K562 (cell line): Measurements from ENCODE around the gene IFITM2. TPM values are rescaled to one million over a fixed set of nuclear protein-coding genes. Genes with fewer than 3 reads are reported as not detected.

Source experiments
- ATAC-seq: fragments of 200-7000 bp; cut with Tn5 transposase; 3 replicates; pipeline ENCODE4 v1.9.1; 2020; ENCODE audit warnings: moderate library complexity
- BruUV-seq: library from RNA; stranded (reverse); fragments of 400-500 nt; replicated peaks from 2 replicates; lab custom pipeline; 2021; lab: Mats Ljungman, UMichigan
- CTCF ChIA-PET: fragments of 300-600 bp; formaldehyde crosslinking; extraction: SDS; loops from one replicate; lab custom pipeline; 2021; ENCODE audit warnings: low intra/inter-chr PET ratio; lab: Yijun Ruan, JAX
- POLR2A ChIA-PET: fragments of 300-600, 350-650 bp; sonication (Branson Sonifier 250); formaldehyde crosslinking; extraction: SDS; loops from one replicate; lab custom pipeline; 2021; ENCODE audit warnings: antibody characterized with exemption, inconsistent platforms; lab: Yijun Ruan, JAX
- DNase-seq, 4 experiments: peaks; one replicate each; pipeline versions ENCODE4 v3.0.0 to v3.0.0-alpha.2; 2011 to 2018; ENCODE audit warnings: low spot score in 3 of 4, mixed read lengths in 3 of 4; ENCODE audit errors: extremely low read depth in 1 of 4
- FAIRE-seq: peaks from 2 replicates; lab custom pipeline; 2011; peaks lifted over from hg19 to GRCh38; lab: Jason Lieb, UNC
- H2AFZ ChIP-seq: 2 replicates; pipeline ENCODE4 v1.6.0; 2011; ENCODE audit warnings: low read depth, low read length, control low read depth, inconsistent platforms
- H3K27ac ChIP-seq: fragments of 200-600 bp; 3 replicates; pipeline ENCODE4 v1.8.0; 2011; ENCODE audit warnings: low read depth, mild to moderate bottlenecking, control low read depth, inconsistent platforms, low read length, moderate library complexity, mixed read lengths; ENCODE audit errors: extremely low read depth
- H3K27me3 ChIP-seq, 2 experiments: fragments of 300-600 bp in 1 of 2; 2 replicates in 1 of 2; 3 replicates in 1 of 2; pipeline versions ENCODE4 v1.6.0 to v1.8.0; 2011; ENCODE audit warnings: inconsistent platforms in 2 of 2, low read length in 2 of 2, mild to moderate bottlenecking in 1 of 2, mixed read lengths in 1 of 2, moderate library complexity in 1 of 2; ENCODE audit not compliant: control insufficient read depth in 2 of 2, insufficient read depth in 2 of 2
- H3K36me3 ChIP-seq: fragments of 300-600 bp; 3 replicates; pipeline ENCODE4 v1.8.0; 2011; ENCODE audit warnings: mild to moderate bottlenecking, low read length, inconsistent platforms; ENCODE audit not compliant: control insufficient read depth, insufficient read depth
- H3K4me1 ChIP-seq, 2 experiments: fragments of 200-600 bp in 1 of 2; replicated peaks in 1 of 2; 2 replicates in 1 of 2; 3 replicates in 1 of 2; pipeline versions ENCODE4 v1.5.1 to v1.8.0; 2011; ENCODE audit warnings: inconsistent platforms in 2 of 2, low read length in 2 of 2, mild to moderate bottlenecking in 1 of 2, mixed read lengths in 1 of 2, moderate library complexity in 1 of 2; ENCODE audit not compliant: control insufficient read depth in 2 of 2, insufficient read depth in 2 of 2
- H3K4me2 ChIP-seq: 2 replicates; pipeline ENCODE4 v1.6.1; 2011; ENCODE audit warnings: low read length, control low read depth, inconsistent platforms, mixed read lengths; ENCODE audit not compliant: insufficient read depth
- H3K4me3 ChIP-seq: fragments of 200-600 bp; sonication (generic), shearing (Covaris generic); 2 replicates; pipeline ENCODE4 v1.5.1; 2016; ENCODE audit warnings: control low read depth, inconsistent platforms
- H3K79me2 ChIP-seq: fragments of 200-600 bp; 3 replicates; pipeline ENCODE4 v1.8.0; 2011; ENCODE audit warnings: low read length, inconsistent platforms; ENCODE audit not compliant: control insufficient read depth, insufficient read depth
- H3K9ac ChIP-seq, 2 experiments: 2 replicates each; pipeline versions ENCODE4 v1.6.0 to v1.6.1; 2011; ENCODE audit warnings: low read depth in 2 of 2, low read length in 2 of 2, control low read depth in 1 of 2, inconsistent platforms in 1 of 2, mild to moderate bottlenecking in 1 of 2, mixed read lengths in 1 of 2; ENCODE audit not compliant: insufficient read depth in 1 of 2
- H3K9me1 ChIP-seq: one replicate; pipeline ENCODE4 v1.6.0; 2011; ENCODE audit warnings: inconsistent platforms, mild to moderate bottlenecking, low read length, moderate library complexity; ENCODE audit not compliant: control insufficient read depth, insufficient read depth
- H3K9me3 ChIP-seq: replicated peaks from 2 replicates; pipeline ENCODE4 v1.5.1; 2011; ENCODE audit warnings: low read depth, low read length, inconsistent platforms; ENCODE audit not compliant: control insufficient read depth, insufficient read depth
- H4K20me1 ChIP-seq: replicated peaks from 2 replicates; pipeline ENCODE4 v1.6.1; 2011; ENCODE audit warnings: low read length, inconsistent platforms, mixed read lengths; ENCODE audit not compliant: control insufficient read depth, insufficient read depth
- DNMT1 ChIP-seq: fragments of 450-650 bp; IDR thresholded peaks from 2 replicates; pipeline ENCODE4 v1.6.1; 2016; ENCODE audit warnings: antibody characterized with exemption, mild to moderate bottlenecking
- DPF2 ChIP-seq: fragments of 450-650 bp; IDR thresholded peaks from 2 replicates; pipeline ENCODE4 v1.6.1; 2016
- EGR1 ChIP-seq: fragments of 450-650 bp; conservative IDR thresholded peaks from 2 replicates; pipeline ENCODE4 v1.6.1; 2017; ENCODE audit warnings: mild to moderate bottlenecking
- KAT8 ChIP-seq: fragments of 450-650 bp; IDR thresholded peaks from 2 replicates; pipeline ENCODE4 v1.6.1; 2016; ENCODE audit warnings: low read depth, mild to moderate bottlenecking
- KDM2B ChIP-seq: fragments of 250-450 bp; sonication (Bioruptor Pico); IDR thresholded peaks from 2 replicates; pipeline ENCODE4 v1.8.0; 2021; ENCODE audit warnings: mild to moderate bottlenecking, moderate library complexity
- LARP7 ChIP-seq: fragments of 450-650 bp; IDR thresholded peaks from 2 replicates; pipeline ENCODE4 v1.6.1; 2016
- MAFG ChIP-seq: fragments of 450-650 bp; conservative IDR thresholded peaks from 2 replicates; pipeline ENCODE4 v1.6.1; 2016; ENCODE audit warnings: missing genetic modification characterization, missing compliant biosample characterization
- MBD2 ChIP-seq: sonication (generic); IDR thresholded peaks from 2 replicates; pipeline ENCODE4 v1.6.1; 2016; ENCODE audit warnings: low read depth, borderline replicate concordance
- MYBL2 ChIP-seq, 2 experiments: fragments of 450-650 bp in 1 of 2; sonication (generic) in 1 of 2; formaldehyde crosslinking in 1 of 2; IDR thresholded peaks; 2 replicates each; pipeline versions ENCODE4 v1.6.1 to v1.8.1; 2017 to 2022; ENCODE audit warnings: borderline replicate concordance in 1 of 2, inconsistent platforms in 1 of 2, low read depth in 1 of 2, mild to moderate bottlenecking in 1 of 2, missing genetic modification reagents in 1 of 2, moderate library complexity in 1 of 2
- NR2C2 ChIP-seq, 2 experiments: fragments of 200-800 bp in 1 of 2; sonication (Bioruptor generic) in 1 of 2; sonication (generic) in 1 of 2; formaldehyde crosslinking in 1 of 2; IDR thresholded peaks; 2 replicates each; pipeline versions ENCODE4 v1.6.1 to v1.8.0; 2016 to 2022; ENCODE audit warnings: mild to moderate bottlenecking in 1 of 2, missing compliant biosample characterization in 1 of 2, missing genetic modification characterization in 1 of 2, missing genetic modification reagents in 1 of 2
- RNF2 ChIP-seq: sonication (generic); IDR thresholded peaks from 2 replicates; pipeline ENCODE4 v1.6.1; 2016
- SOX6 ChIP-seq: fragments of 450-650 bp; IDR thresholded peaks from 2 replicates; pipeline ENCODE4 v1.6.1; 2014; ENCODE audit warnings: mild to moderate bottlenecking
- TEAD1 ChIP-seq, 2 experiments: fragments of 450-650 bp in 1 of 2; sonication (generic) in 1 of 2; formaldehyde crosslinking; IDR thresholded peaks; 2 replicates each; pipeline versions ENCODE4 v1.4.0 to v1.8.0; 2020 to 2022; ENCODE audit warnings: mild to moderate bottlenecking in 2 of 2, missing genetic modification reagents in 1 of 2
- ZEB2 ChIP-seq: fragments of 450-650 bp; IDR thresholded peaks from 2 replicates; pipeline ENCODE4 v1.6.1; 2016
- ZNF140 ChIP-seq: fragments of 250-450 bp; sonication (Bioruptor Pico); IDR thresholded peaks from 2 replicates; pipeline ENCODE4 v1.8.0; 2021; ENCODE audit warnings: moderate library complexity, mild to moderate bottlenecking, inconsistent platforms
- ZNF274 ChIP-seq: IDR thresholded peaks from 2 replicates; pipeline ENCODE4 v1.6.1; 2011; ENCODE audit warnings: low read depth, mild to moderate bottlenecking, low read length, moderate library complexity, borderline replicate concordance
- WGBS: fragments of 100-300 bp; shearing (Covaris generic); methylation state at CpG from one replicate; pipeline ENCODE4 v1.1.6; 2016; ENCODE audit warnings: low coverage, mixed read lengths; ENCODE audit not compliant: insufficient coverage; ENCODE audit errors: missing lambda C conversion rate; 5-methylcytosine and 5-hydroxymethylcytosine counted together
- in situ Hi-C: fragments of 300-500 bp; cut with MboI; formaldehyde crosslinking; loops from 4 replicates; pipeline ENCODE4 v1.15.0; 2018; ENCODE audit warnings: inconsistent platforms, mixed read lengths
- intact Hi-C: fragments of 100-400 bp; cut with micrococcal nuclease; formaldehyde crosslinking; loops from 2 replicates; pipeline ENCODE4 v1.14.2; 2022
- polyA plus RNA-seq, 8 experiments: library from polyadenylated mRNA; depleted of rRNA in 4 of 8; stranded (reverse) in 5 of 8; unstranded in 3 of 8; fragments of >200 nt; fragmentation: Nextera tagmentation in 2 of 8; fragmentation: Illumina TruSeq in 1 of 8; extraction: Ambion mirVana in 2 of 8; extraction: Trizol in 1 of 8; gene quantifications; 2 replicates each; pipeline versions ENCODE4 v1.2.1 to v1.2.3, GENCODE V29; 2011 to 2014; ENCODE audit warnings: inconsistent platforms in 1 of 8, missing spikeins in 1 of 8
- total RNA-seq, 7 experiments: library from RNA; depleted of rRNA in 6 of 7; stranded (reverse); fragments of >200 nt in 6 of 7; fragmentation: Illumina TruSeq in 2 of 7; extraction: Trizol in 2 of 7; gene quantifications; 2 replicates each; pipeline versions ENCODE4 v1.2.1 to v1.2.3, GENCODE V29; 2011 to 2021; ENCODE audit warnings: low replicate concordance in 1 of 7
- TF ChIP-seq, protein P1 (sequence below): sonication (generic); formaldehyde crosslinking; IDR thresholded peaks from 2 replicates; pipeline ENCODE4 v1.8.0; 2022; ENCODE audit warnings: missing genetic modification reagents, mild to moderate bottlenecking, borderline replicate concordance
- TF ChIP-seq, protein P2 (sequence below): fragments of 250-450 bp; sonication (Bioruptor Pico); IDR thresholded peaks from 2 replicates; pipeline ENCODE4 v1.5.0; 2022; ENCODE audit warnings: mild to moderate bottlenecking

IFITM2 gene
- total and polyA plus RNA-seq, 9 of the 15 experiments (the other 6 are each of a cell fraction or from before 2014, with no cell fraction given): 52.8 to 4,872 (median 356) TPM

DNA sequence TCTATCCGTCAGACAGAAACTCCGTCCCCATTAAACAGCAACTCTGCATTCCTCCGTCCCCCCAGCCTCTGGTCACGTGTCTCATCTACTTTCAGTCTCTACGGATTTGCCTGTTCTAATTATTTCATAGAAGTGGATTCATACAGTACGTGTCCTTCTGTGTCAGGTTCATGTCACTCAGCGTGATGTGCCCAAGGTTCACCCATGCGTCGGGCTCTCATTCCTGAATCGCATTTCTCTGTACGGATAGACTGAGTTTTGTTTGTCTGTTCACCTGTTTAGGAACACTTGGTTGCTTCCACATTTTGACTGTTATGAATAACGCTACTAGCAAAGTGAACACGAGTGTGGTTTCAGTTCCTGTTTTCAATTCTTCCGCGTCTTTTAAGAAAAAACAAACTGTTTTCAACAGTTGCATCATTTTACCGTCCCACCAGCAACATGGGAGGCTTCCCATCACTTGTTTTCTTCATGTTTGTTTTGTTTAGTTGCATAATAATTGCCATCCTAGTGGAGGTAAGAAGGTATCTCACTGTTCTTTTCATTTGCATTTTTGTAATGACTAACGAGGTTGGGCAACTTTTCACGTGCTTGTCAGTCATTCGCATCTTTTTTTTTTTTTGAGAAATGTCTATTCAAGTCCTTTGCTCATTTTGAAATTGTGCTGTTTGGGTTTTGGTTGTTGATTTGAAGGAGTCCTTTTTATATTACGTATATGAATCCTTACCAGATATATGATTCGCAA, 38.3 kb upstream of the IFITM2 start:
- ChIA-PET POLR2A (interaction anchor here (1.0 to 3.4 kb wide), 6 partner anchors 8 to 63 kb away, joined by 3 to 14 read pairs (median 6); partner anchors contain the start of genes BET1L, NLRP6 and RIC8A), CTCF (interaction anchor here (0.7 kb wide), 2 partner anchors 50 to 123 kb away, joined by 3 to 4 read pairs; no protein-coding TSS in a partner anchor)
- Histone ChIP-seq H3K9ac (peak overlapping the region; percentile 18 to 84; a peak in 3 of 4 replicates), H3K27ac (peak overlapping the region; percentile 93), H3K27me3 (no peaks in the 10 kb centered on the region), H2AFZ (peak overlapping the region; percentile 95), H3K4me1 (peaks cover 19 to 34% of the 10 kb centered on the region in 2 experiments; a peak in 4 of 5 replicates), H3K9me1 (no peaks in the 10 kb centered on the region), H3K36me3 (no peaks in the 10 kb centered on the region), H3K4me2 (peak overlapping the region; percentile 94), H3K79me2 (peaks cover 10% of the 10 kb centered on the region; the same call in 1 of the 3 replicates), H3K4me3 (peak overlapping the region; percentile 43), H4K20me1 (no peaks in the 10 kb centered on the region), H3K9me3 (peaks cover 8% of the 10 kb centered on the region)
- 8% methylated on average over 21 of the region's 21 CpGs for WGBS
- FAIRE-seq (no peak), ATAC-seq (peak; percentile 52), DNase-seq (peak in 2 of 4 experiments; percentile 38 to 67)
- intact Hi-C loops (loop anchor here (5.0 kb wide), 2 partner anchors 43 to 83 kb away; partner anchors contain the start of gene IFITM1), in situ Hi-C loops (no loop called here)
- TSS peak; percentile 56 for BruUV-seq
- TF ChIP-seq EGR1 (no peak), SOX6 (peak; percentile 88), MYBL2 (IDR thresholded peaks at IDR 0.05; ENCODE audit: low read depth) (peak; percentile 71), MYBL2 (CRISPR knock-in tag; IDR thresholded peaks at IDR 0.05; ENCODE audit: borderline replicate concordance) (no peak), RNF2 (no peak), KDM2B (CRISPR knock-in tag) (no peak), DPF2 (peak; percentile 57; the same call in 1 of the 2 replicates), MAFG (tag) (0 out of 2 replicates have a peak, but pooled peaks have one; percentile 2), ZNF140 (no peak), TEAD1 (CRISPR knock-in tag; IDR thresholded peaks at IDR 0.05) (0 out of 4 replicates have a peak, but pooled peaks of 1 of the 2 experiments have one; percentile 50), DNMT1 (0 out of 2 replicates have a peak, but pooled peaks have one; percentile 63), ZNF274 (no peak), KAT8 (no peak), LARP7 (no peak), NR2C2 (CRISPR knock-in tag; IDR thresholded peaks at IDR 0.05) (no peak), NR2C2 (tag; IDR thresholded peaks at IDR 0.05) (peak; percentile 68), MBD2 (0 out of 2 replicates have a peak, but pooled peaks have one; percentile 20), ZEB2 (peak; percentile 72)
- TF ChIP-seq, protein P1, sequence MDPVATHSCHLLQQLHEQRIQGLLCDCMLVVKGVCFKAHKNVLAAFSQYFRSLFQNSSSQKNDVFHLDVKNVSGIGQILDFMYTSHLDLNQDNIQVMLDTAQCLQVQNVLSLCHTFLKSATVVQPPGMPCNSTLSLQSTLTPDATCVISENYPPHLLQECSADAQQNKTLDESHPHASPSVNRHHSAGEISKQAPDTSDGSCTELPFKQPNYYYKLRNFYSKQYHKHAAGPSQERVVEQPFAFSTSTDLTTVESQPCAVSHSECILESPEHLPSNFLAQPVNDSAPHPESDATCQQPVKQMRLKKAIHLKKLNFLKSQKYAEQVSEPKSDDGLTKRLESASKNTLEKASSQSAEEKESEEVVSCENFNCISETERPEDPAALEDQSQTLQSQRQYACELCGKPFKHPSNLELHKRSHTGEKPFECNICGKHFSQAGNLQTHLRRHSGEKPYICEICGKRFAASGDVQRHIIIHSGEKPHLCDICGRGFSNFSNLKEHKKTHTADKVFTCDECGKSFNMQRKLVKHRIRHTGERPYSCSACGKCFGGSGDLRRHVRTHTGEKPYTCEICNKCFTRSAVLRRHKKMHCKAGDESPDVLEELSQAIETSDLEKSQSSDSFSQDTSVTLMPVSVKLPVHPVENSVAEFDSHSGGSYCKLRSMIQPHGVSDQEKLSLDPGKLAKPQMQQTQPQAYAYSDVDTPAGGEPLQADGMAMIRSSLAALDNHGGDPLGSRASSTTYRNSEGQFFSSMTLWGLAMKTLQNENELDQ (CRISPR knock-in tag): no peak
- TF ChIP-seq, protein P2, sequence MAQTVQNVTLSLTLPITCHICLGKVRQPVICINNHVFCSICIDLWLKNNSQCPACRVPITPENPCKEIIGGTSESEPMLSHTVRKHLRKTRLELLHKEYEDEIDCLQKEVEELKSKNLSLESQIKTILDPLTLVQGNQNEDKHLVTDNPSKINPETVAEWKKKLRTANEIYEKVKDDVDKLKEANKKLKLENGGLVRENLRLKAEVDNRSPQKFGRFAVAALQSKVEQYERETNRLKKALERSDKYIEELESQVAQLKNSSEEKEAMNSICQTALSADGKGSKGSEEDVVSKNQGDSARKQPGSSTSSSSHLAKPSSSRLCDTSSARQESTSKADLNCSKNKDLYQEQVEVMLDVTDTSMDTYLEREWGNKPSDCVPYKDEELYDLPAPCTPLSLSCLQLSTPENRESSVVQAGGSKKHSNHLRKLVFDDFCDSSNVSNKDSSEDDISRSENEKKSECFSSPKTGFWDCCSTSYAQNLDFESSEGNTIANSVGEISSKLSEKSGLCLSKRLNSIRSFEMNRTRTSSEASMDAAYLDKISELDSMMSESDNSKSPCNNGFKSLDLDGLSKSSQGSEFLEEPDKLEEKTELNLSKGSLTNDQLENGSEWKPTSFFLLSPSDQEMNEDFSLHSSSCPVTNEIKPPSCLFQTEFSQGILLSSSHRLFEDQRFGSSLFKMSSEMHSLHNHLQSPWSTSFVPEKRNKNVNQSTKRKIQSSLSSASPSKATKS: 0 out of 2 replicates have a peak, but pooled peaks have one; percentile 11
